ENCODE results near the gene ZNF341.
A peak's percentile ranks its signal among the peaks of the same experiment; 100 is the strongest.

ZNF341 gene

DNA sequence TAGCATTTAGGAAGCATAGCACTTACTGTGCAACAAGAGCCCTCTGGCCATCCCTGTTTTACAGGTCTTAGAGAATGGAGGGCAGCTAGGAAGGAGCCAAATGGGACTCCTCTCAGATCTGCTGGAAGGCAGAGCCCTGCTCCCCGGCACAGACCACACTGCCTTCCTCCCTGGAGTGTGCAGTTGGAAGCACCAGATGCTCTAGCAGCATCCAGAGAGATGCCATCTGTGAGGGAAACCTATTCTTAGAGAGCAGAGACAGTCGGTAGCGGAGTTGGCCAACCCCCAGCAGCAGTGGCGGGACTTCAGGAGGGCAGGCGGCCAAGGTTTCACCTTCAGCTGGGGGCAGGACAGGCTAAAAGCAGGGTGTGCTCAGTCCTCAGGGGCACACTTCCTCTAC, 28.9 kb upstream of the ZNF341 start:
- no peak for DNase-seq (ENCODE audit: low read depth)

- no peak for DNase-seq (ENCODE audit: low read depth)
Observed at GRCh38 chr20:33703498-33704137, 28.2 kb upstream of the ZNF341 start.

DNA sequence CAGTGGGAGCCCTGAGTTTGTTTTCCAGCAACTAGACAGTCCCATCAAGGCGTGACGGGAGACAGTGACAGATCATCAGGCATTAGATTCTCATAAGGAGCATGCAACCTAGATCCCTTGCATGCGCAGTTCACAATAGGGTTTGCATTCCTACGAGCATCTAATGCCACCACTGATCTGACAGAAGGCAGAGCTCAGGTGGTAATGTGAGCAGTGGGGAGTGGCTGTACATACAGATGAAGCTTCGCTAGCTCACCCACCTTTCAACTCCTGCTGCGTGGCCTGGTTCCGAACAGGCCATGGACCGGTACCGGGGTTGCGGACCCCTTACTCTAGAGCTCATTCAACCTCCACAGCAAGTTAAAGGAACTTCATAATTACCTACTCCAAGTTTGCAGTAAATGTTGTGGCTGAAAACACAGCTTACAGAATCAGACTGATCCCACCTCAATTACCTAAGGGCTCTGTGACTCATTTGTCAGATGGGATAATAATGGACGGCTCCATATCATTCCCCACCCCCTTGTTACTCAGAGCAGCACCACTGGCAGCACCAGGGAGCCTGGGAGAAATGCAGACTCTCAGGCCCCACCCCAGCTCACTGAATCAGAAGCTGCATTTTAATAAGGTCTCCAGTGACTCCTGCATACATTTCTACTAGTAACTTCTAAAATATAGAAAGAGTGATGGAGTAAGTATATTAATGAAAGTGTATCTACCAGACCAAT, 27.4 kb upstream of the ZNF341 start:
- no peak for DNase-seq (ENCODE audit: low read depth)

- no peak for DNase-seq (ENCODE audit: low read depth)
Observed at GRCh38 chr20:33707668-33708067, 24.1 kb upstream of the ZNF341 start.

DNA sequence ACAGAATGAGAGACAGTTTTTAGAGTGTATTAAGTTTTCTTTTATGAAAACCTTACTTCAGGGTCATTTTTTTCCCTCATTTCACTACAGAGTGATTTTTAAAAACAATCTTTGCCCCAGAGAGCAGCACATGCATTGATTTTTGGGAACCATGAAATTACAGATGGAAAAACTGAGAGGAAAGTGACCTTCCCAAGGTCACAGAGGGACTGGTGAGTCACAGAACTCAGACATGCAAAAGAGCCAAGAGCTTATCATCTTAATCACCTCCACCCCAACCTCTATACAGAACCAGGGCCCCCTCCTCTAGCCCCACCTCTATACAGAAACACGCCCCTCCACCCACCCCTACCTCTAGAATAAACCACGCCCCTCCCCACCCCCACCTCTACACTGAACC, 22.4 kb upstream of the ZNF341 start:
- no peak for DNase-seq (ENCODE audit: low read depth)

DNA sequence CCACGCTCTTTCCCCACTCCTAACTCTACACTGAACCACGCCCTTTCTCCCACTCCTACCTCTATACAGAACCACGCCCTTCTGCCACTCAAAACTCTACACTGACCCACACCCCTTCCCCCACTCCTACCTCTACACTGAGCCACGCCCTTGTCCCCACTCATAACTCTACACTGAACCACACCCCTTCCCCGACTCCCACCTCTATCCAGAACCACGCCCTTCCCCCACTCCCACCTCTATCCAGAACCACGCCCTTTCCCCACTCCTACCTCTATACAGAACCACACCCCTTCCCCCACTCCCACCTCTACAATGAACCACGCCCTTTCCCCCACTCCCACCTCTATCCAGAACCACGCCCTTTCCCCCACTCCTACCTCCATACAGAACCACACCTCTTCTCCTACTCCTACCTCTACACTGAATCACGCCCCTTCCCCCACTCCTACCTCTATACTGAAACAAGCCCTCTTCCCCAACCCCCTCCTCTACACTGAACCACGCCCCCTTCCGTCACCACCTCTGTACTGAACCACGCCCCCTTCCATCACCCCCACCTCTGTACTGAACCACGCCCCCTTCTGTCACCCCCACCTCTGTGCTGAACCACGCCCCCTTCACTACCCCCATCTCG, 21.8 kb upstream of the ZNF341 start:
- DNase-seq (ENCODE audit: low read depth) = no peak

GRCh38 chr20:33710681-33711445, 20.9 kb upstream of the ZNF341 start:
- no peak for DNase-seq (ENCODE audit: low read depth)

DNA sequence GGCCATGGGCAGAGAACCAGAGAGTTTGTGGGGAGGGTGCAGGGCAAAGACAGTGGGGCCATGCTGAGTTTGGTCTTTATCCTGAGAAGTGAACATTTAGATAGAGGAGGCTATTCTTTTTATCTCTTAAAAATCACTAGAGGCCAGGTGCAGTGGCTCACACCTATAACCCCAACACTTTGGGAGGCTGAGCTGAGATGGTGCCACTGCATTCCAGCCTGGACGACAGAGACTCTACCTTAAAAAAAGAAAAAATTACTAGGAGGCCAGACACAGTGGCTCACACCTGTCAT, 20.4 kb upstream of the ZNF341 start:
- DNase-seq (ENCODE audit: low read depth) = no peak

GRCh38 chr20:33713865-33714367, 17.9 kb upstream of the ZNF341 start:
- DNase-seq (ENCODE audit: low read depth) = no peak

- DNase-seq (ENCODE audit: low read depth) = no peak
Observed at GRCh38 chr20:33716498-33716897, 15.3 kb upstream of the ZNF341 start.

- DNase-seq (ENCODE audit: low read depth) = no peak
Observed at GRCh38 chr20:33719277-33719988, 12.4 kb upstream of the ZNF341 start.

- peak; percentile 98 for DNase-seq (ENCODE audit: low read depth)
Observed at GRCh38 chr20:33719989-33720709, 11.6 kb upstream of the ZNF341 start, which contains the start of gene PXMP4. PXMP4 (minus strand) TSS chr20:33720310; CDS start chr20:33720207, 103 bp downstream.

- DNase-seq (ENCODE audit: low read depth) = no peak
Observed at GRCh38 chr20:33721391-33722140, 10.2 kb upstream of the ZNF341 start.

DNA sequence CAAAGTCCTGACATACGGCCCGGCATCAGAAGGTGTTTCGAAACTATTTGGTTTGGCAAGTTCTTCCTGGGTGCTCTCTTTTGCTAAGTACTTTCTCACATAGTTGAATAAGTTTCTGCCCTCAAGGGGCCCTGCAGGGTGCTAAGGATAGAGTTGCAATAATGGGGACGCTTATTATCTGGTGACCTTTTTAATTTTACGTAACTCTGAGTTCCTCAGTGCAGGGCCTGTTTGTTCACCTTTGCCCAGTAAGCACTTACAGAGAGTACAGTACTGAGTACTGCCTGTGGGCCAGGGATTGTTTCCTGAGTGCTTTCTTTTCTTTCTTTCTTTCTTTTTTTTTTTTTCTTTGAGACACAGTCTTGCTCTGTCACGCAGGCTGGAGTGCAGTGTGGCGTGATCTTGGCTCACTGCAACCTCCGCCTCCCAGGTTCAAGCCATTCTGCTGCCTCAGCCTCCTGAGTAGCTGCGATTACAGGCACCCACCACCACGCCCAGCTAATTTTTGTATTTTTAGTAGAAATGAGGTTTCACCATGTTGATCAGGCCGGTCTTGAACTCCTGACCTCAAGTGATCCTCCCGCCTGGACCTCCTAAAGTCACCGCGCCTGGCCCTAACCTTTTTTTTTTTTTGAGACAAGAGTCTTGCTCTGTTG, 7.2 kb upstream of the ZNF341 start:
- DNase-seq (ENCODE audit: low read depth) = no peak

- DNase-seq (ENCODE audit: low read depth) = no peak
Observed at GRCh38 chr20:33725607-33726264, 6.1 kb upstream of the ZNF341 start.

DNA sequence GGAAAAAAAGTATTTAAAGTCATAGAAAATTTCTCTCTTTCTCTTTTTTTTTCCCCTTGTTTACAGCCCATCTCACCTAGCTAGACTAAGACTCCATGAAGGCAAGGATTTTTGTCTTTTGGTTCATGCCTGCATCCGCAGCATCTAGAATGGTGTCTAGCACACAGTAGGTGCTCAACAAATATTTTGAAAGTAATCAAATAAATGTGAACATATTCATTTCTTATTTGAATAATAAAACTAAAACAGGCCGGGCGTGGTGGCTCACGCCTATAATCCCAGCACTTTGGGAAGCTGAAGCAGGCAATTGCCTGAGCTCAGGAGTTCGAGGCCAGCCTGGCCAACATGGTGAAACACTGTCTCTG, 4.7 kb upstream of the ZNF341 start:
- no peak for DNase-seq (ENCODE audit: low read depth)

DNA sequence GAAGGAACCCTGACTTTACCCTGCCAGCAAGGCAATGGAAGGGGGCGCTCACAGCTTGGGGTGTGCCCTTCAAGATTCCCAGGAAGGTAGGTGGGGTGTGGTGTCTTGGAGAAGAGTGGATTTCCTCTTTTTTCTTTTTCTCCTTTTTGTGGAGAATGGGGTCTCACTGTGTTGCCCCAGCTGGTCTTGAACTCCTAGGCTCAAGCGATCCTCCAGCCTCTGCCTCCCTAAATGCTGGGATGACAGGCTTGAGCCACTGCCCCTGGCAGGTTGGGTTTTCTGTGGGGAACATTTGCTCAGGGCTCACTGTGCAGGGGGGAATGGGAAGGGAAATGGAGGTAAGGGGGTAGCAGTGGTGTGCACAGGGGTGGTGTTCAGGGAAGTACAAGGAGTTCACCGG, 4.0 kb upstream of the ZNF341 start:
- no peak for DNase-seq (ENCODE audit: low read depth)

- DNase-seq (ENCODE audit: low read depth) = no peak
Observed at GRCh38 chr20:33728463-33728862, 3.3 kb upstream of the ZNF341 start.

DNA sequence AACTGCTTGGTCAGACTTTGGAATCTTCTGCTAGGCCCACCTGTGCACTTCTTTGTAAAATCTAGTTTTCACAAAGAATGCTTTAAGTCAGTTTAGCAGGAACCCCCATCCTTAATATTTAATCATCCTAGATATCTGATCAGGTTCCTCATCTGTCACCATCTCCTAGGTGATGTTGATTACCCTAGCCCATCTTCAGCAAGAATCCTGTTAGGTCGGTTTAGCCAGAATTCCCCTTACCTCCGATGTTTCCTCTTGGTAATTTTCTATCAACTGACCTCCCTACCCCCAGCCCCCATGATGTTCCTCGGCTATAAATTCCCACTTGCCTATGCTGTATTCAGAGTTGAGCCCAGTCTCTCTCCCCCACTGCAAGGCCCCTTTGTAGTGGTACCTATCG, 2.7 kb upstream of the ZNF341 start:
- DNase-seq (ENCODE audit: low read depth) = no peak

Data from fibroblast of the conjunctiva (primary cell).